NT2/D1 (cell line): ENCODE measurements around the gene DNM1L.

Experiments used
- SUZ12 ChIP-seq: IDR thresholded peaks from 2 replicates; pipeline ENCODE4 v1.6.1; 2011; ENCODE audit not compliant: insufficient read length, insufficient read depth; ENCODE audit errors: extremely low read depth
- YY1 ChIP-seq: IDR thresholded peaks from 2 replicates; pipeline ENCODE4 v1.6.1; 2011; ENCODE audit not compliant: insufficient read length, insufficient read depth
- ZNF274 ChIP-seq: IDR thresholded peaks from 2 replicates; pipeline ENCODE4 v1.6.1; 2011; ENCODE audit warnings: mild to moderate bottlenecking, low read depth, low read length

GRCh38 chr12:32789446-32789845 lies 110.3 kb downstream of the DNM1L start:
- no peak for TF ChIP-seq YY1
- no peak for TF ChIP-seq ZNF274
- TF ChIP-seq SUZ12, result no peak
